ENCODE results near the gene CNTNAP2. TPM values are rescaled to one million over a fixed set of nuclear protein-coding genes. Genes with fewer than 3 reads are reported as not detected.

The CNTNAP2 gene
- total and polyA plus RNA-seq, 2 of the 4 experiments (the other 2 are of a cell fraction), result not detected

DNA sequence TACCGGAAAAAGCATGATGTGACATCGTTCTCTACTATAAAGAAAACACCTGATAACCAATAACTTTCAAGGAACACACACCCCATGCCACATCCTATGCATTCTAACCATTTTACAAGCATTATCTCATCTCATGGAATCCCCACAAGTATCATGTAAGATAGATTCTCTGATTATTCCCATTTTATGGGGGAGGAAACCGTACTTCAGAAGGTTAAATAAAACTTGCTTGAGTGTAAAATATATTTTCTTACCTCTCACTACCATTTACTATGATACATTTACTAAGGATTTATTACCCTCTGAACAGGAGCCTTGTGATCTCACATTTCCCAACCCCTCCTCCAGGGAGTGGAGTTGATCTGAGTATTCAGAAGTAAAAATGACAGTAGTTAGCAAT is 522.7 kb downstream of the CNTNAP2 start:
- Histone ChIP-seq H3K4me3 (ENCODE audit: insufficient read depth, low read depth, low read length) (no peak overlapping the region), H4K20me1 (ENCODE audit: insufficient read depth, low read length) (no peaks in the 10 kb centered on the region), H2AK5ac (ENCODE audit: low read depth, low read length) (no peak overlapping the region), H2BK5ac (ENCODE audit: low read depth, low read length, poor library complexity, severe bottlenecking) (no peak overlapping the region), H3K79me1 (ENCODE audit: low read depth in 1 of 2, low read length in 2 of 2) (no peaks in the 10 kb centered on the region), H4K91ac (ENCODE audit: insufficient read depth, low read depth, low read length) (no peak overlapping the region), H3K9me1 (ENCODE audit: insufficient read depth, low read length) (no peaks in the 10 kb centered on the region), H3K14ac (replicated peaks; ENCODE audit: low read depth, low read length) (no peak overlapping the region), H3K27me3 (ENCODE audit: control insufficient read depth, insufficient read depth, low read length) (no peaks in the 10 kb centered on the region), H4K5ac (ENCODE audit: low read depth, low read length) (no peak overlapping the region), H3K36me3 (ENCODE audit: control insufficient read depth, insufficient read depth, low read length) (no peaks in the 10 kb centered on the region), H3K4me2 (ENCODE audit: low read depth, low read length) (no peak overlapping the region), H3K27ac (ENCODE audit: insufficient read depth, low read length) (no peak overlapping the region), H2AK9ac (replicated peaks; ENCODE audit: low read depth, low read length, poor library complexity) (no peak overlapping the region), H3K18ac (ENCODE audit: low read depth, low read length) (no peak overlapping the region), H3K23ac (ENCODE audit: low read depth, low read length) (no peak overlapping the region), H3K9me3 (ENCODE audit: control insufficient read depth, insufficient read depth, low read length) (no peaks in the 10 kb centered on the region), H2BK120ac (ENCODE audit: low read depth, low read length) (no peak overlapping the region), H3K56ac (ENCODE audit: extremely low read depth, insufficient read depth, low read length) (no peak overlapping the region), H3K9ac (ENCODE audit: low read depth, low read length) (no peak overlapping the region), H3K4ac (ENCODE audit: low read depth, low read length) (no peak overlapping the region), H2BK15ac (ENCODE audit: low read depth, low read length) (no peak overlapping the region), H2AFZ (replicated peaks; ENCODE audit: low read length, poor library complexity) (no peak overlapping the region), H3K4me1 (ENCODE audit: control insufficient read depth, insufficient read depth, low read length) (no peaks in the 10 kb centered on the region), H4K8ac (ENCODE audit: low read depth in 2 of 2, low read length in 2 of 2) (no peak overlapping the region), H2BK20ac (ENCODE audit: low read depth, low read length) (no peak overlapping the region)
- WGBS, 2 experiments (ENCODE audit: extremely low coverage in 2 of 2, insufficient read length in 1 of 2), result 100% methylated on average over 1 of the region's 3 CpGs; no CpG with 5 or more reads in 1 of the 2 experiments
- in situ Hi-C loops (cut with MboI; ENCODE audit: low sequenced_read_pairs), result no loop called here
- POLR2A ChIA-PET (ENCODE audit: unreplicated experiment), result no interaction called here
- BruUV-seq (replicated peaks), result no TSS peak
- intact Hi-C loops (cut with micrococcal nuclease), result no loop called here
- DNase-seq, result no peak
- CTCF ChIA-PET, result no interaction called here
- dilution Hi-C loops (cut with HindIII; ENCODE audit: low sequenced_read_pairs, unreplicated experiment), result no loop called here
- ATAC-seq (ENCODE audit: low read depth), result no peak
- no peak for TF ChIP-seq SMC3 (IDR thresholded peaks at IDR 0.05; ENCODE audit: low read depth, low read length)
- no peak for TF ChIP-seq BHLHE40 (IDR thresholded peaks at IDR 0.05; ENCODE audit: low read depth, low read length)
- no peak for TF ChIP-seq MXI1 (IDR thresholded peaks at IDR 0.05; ENCODE audit: borderline replicate concordance, low read depth, low read length)
- TF ChIP-seq NFE2L2 (IDR thresholded peaks at IDR 0.05; ENCODE audit: low read depth, low read length), result no peak
- no peak for TF ChIP-seq CEBPB (IDR thresholded peaks at IDR 0.05; ENCODE audit: low read depth, low read length)
- TF ChIP-seq CHD1 (IDR thresholded peaks at IDR 0.05; ENCODE audit: low read depth, low read length), result no peak
- TF ChIP-seq RCOR1 (IDR thresholded peaks at IDR 0.05; ENCODE audit: insufficient replicate concordance, low read length), result no peak
- TF ChIP-seq MAZ (IDR thresholded peaks at IDR 0.05; ENCODE audit: borderline replicate concordance, low read depth, low read length), result no peak
- TF ChIP-seq CTCF (conservative IDR thresholded peaks at IDR 0.05; ENCODE audit: low read depth, low read length), result no peak
- TF ChIP-seq FOS (IDR thresholded peaks at IDR 0.05; ENCODE audit: low read depth, low read length), result no peak
- TF ChIP-seq MAFK (IDR thresholded peaks at IDR 0.05; ENCODE audit: low read depth, low read length), result no peak
- TF ChIP-seq, protein P1, sequence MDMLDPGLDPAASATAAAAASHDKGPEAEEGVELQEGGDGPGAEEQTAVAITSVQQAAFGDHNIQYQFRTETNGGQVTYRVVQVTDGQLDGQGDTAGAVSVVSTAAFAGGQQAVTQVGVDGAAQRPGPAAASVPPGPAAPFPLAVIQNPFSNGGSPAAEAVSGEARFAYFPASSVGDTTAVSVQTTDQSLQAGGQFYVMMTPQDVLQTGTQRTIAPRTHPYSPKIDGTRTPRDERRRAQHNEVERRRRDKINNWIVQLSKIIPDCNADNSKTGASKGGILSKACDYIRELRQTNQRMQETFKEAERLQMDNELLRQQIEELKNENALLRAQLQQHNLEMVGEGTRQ (IDR thresholded peaks at IDR 0.05; ENCODE audit: low read depth, low read length), result no peak
- TF ChIP-seq, protein P2, sequence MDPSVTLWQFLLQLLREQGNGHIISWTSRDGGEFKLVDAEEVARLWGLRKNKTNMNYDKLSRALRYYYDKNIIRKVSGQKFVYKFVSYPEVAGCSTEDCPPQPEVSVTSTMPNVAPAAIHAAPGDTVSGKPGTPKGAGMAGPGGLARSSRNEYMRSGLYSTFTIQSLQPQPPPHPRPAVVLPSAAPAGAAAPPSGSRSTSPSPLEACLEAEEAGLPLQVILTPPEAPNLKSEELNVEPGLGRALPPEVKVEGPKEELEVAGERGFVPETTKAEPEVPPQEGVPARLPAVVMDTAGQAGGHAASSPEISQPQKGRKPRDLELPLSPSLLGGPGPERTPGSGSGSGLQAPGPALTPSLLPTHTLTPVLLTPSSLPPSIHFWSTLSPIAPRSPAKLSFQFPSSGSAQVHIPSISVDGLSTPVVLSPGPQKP (IDR thresholded peaks at IDR 0.05; ENCODE audit: borderline replicate concordance, low read depth, low read length), result no peak
